Measurements from ENCODE around the gene KDM4B. TPM values are rescaled to one million over a fixed set of nuclear protein-coding genes. Genes with fewer than 3 reads are reported as not detected.

Gene KDM4B
- total and polyA plus RNA-seq, 2 donors (not counting 1 experiment from before 2014, with no cell fraction given), result 75.5 to 205 TPM

GRCh38 chr19:4972509-4973230, 3.8 kb downstream of the KDM4B start:
- Mint-ChIP-seq H3K4me1 (peaks cover 53% of the 10 kb centered on the region), H3K27me3 (no peaks in the 10 kb centered on the region), H3K27ac (no peak overlapping the region), H3K4me3 (no peak overlapping the region), H3K9me3 (ENCODE audit: insufficient read depth) (no peaks in the 10 kb centered on the region)
- no peaks in the 10 kb centered on the region for H3K9me3 ChIP-seq (ENCODE audit: control extremely low read depth in 1 of 3, control insufficient read depth in 2 of 3, insufficient read depth in 1 of 3, low read length in 2 of 3)
- no peaks in the 10 kb centered on the region for H3K27me3 ChIP-seq (replicated peaks in 1 of 4; ENCODE audit: control extremely low read depth in 1 of 4, control insufficient read depth in 3 of 4, insufficient read depth in 4 of 4, low read length in 3 of 4)
- H3K4me3 ChIP-seq (ENCODE audit: control extremely low read depth in 1 of 5, extremely low read depth in 1 of 5, insufficient read depth in 1 of 5, low read depth in 2 of 5, low read length in 4 of 5), result no peak overlapping the region
- TF ChIP-seq CTCF (IDR thresholded peaks at IDR 0.05), result no peak
- no peak for TF ChIP-seq EZH2 (IDR thresholded peaks at IDR 0.05; ENCODE audit: borderline replicate concordance, insufficient read depth, low read depth, low read length, poor library complexity, severe bottlenecking)
- peaks cover 70% of the 10 kb centered on the region for H4K20me1 ChIP-seq (ENCODE audit: control insufficient read depth, insufficient read depth, low read length, poor library complexity, severe bottlenecking)
- no peak for ATAC-seq (ENCODE audit: low read depth)
- H3K4me2 ChIP-seq (replicated peaks; ENCODE audit: low read depth, low read length, poor library complexity, severe bottlenecking), result no peak overlapping the region
- H3K36me3 ChIP-seq (replicated peaks in 1 of 2; ENCODE audit: control extremely low read depth in 1 of 2, control insufficient read depth in 1 of 2, extremely low read depth in 1 of 2, insufficient read depth in 2 of 2, low read length in 1 of 2), result peaks cover 0 to 3% of the 10 kb centered on the region in 2 experiments
- no peak overlapping the region for H3K9ac ChIP-seq (ENCODE audit: low read length)
- CTCF ChIA-PET, result interaction anchor here (1.0 to 1.7 kb wide), 2 partner anchors 61 to 100 kb away, joined by 3 to 4 read pairs; no protein-coding TSS in a partner anchor
- 97% methylated on average over 9 of the region's 12 CpGs for WGBS (ENCODE audit: insufficient coverage)
- no peak for DNase-seq
- H2AFZ ChIP-seq (ENCODE audit: insufficient read depth, low read depth, low read length, poor library complexity, severe bottlenecking), result no peak overlapping the region
- no peak overlapping the region for H3K27ac ChIP-seq (ENCODE audit: low read length in 2 of 2)
- intact Hi-C loops (cut with micrococcal nuclease), result loop anchor here (10.0 kb wide), 1 partner anchor 1002 kb away; the partner anchor contains the start of gene RANBP3
- peaks cover 81% of the 10 kb centered on the region for H3K79me2 ChIP-seq (ENCODE audit: control insufficient read depth, insufficient read depth, low read length)
- H3K4me1 ChIP-seq (ENCODE audit: control insufficient read depth in 2 of 2, insufficient read depth in 2 of 2, low read length in 2 of 2), result peaks cover 42 to 50% of the 10 kb centered on the region in 2 donors
- POLR2A ChIA-PET, result no interaction called here

GRCh38 chr19:4974880-4975469, 6.1 kb downstream of the KDM4B start:
- CTCF ChIA-PET, result interaction anchor here (1.0 kb wide), 1 partner anchor 15 kb away, joined by 3 read pairs; no protein-coding TSS in a partner anchor
- Histone ChIP-seq H3K4me2 (replicated peaks; ENCODE audit: low read depth, low read length, poor library complexity, severe bottlenecking) (no peak overlapping the region), H3K9ac (ENCODE audit: low read length) (no peak overlapping the region), H4K20me1 (ENCODE audit: control insufficient read depth, insufficient read depth, low read length, poor library complexity, severe bottlenecking) (peaks cover 87% of the 10 kb centered on the region), H3K4me3 (ENCODE audit: control extremely low read depth in 1 of 5, extremely low read depth in 1 of 5, insufficient read depth in 1 of 5, low read depth in 2 of 5, low read length in 4 of 5) (no peak overlapping the region), H2AFZ (ENCODE audit: insufficient read depth, low read depth, low read length, poor library complexity, severe bottlenecking) (no peak overlapping the region), H3K36me3 (replicated peaks in 1 of 2; ENCODE audit: control extremely low read depth in 1 of 2, control insufficient read depth in 1 of 2, extremely low read depth in 1 of 2, insufficient read depth in 2 of 2, low read length in 1 of 2) (peaks cover 0 to 3% of the 10 kb centered on the region in 2 experiments), H3K27ac (ENCODE audit: low read length in 2 of 2) (no peak overlapping the region), H3K9me3 (ENCODE audit: control extremely low read depth in 1 of 3, control insufficient read depth in 2 of 3, insufficient read depth in 1 of 3, low read length in 2 of 3) (no peaks in the 10 kb centered on the region), H3K4me1 (ENCODE audit: control insufficient read depth in 2 of 2, insufficient read depth in 2 of 2, low read length in 2 of 2) (peaks cover 43 to 52% of the 10 kb centered on the region in 2 donors), H3K27me3 (replicated peaks in 1 of 4; ENCODE audit: control extremely low read depth in 1 of 4, control insufficient read depth in 3 of 4, insufficient read depth in 4 of 4, low read length in 3 of 4) (no peaks in the 10 kb centered on the region), H3K79me2 (ENCODE audit: control insufficient read depth, insufficient read depth, low read length) (peaks cover 98% of the 10 kb centered on the region)
- no peak for DNase-seq
- POLR2A ChIA-PET, result interaction anchor here (0.6 to 0.7 kb wide), 2 partner anchors 60 to 1219 kb away, joined by 3 read pairs; no protein-coding TSS in a partner anchor
- no peak for ATAC-seq (ENCODE audit: low read depth)
- TF ChIP-seq EZH2 (IDR thresholded peaks at IDR 0.05; ENCODE audit: borderline replicate concordance, insufficient read depth, low read depth, low read length, poor library complexity, severe bottlenecking) (no peak), CTCF (IDR thresholded peaks at IDR 0.05) (no peak)
- H3K4me1 Mint-ChIP-seq, result peaks cover 59% of the 10 kb centered on the region
- no peaks in the 10 kb centered on the region for H3K27me3 Mint-ChIP-seq
- H3K9me3 Mint-ChIP-seq (ENCODE audit: insufficient read depth), result no peaks in the 10 kb centered on the region
- H3K4me3 Mint-ChIP-seq, result no peak overlapping the region
- 96% methylated on average over 8 of the region's 14 CpGs for WGBS (ENCODE audit: insufficient coverage)
- intact Hi-C loops (cut with micrococcal nuclease), result loop anchor here (10.0 kb wide), 1 partner anchor 1000 kb away; the partner anchor contains the start of gene RANBP3
- H3K27ac Mint-ChIP-seq, result peak overlapping the region; percentile 12

Data from B cell (primary cell).